ENCODE measurements around the gene DDX46. TPM values are rescaled to one million over a fixed set of nuclear protein-coding genes. Genes with fewer than 3 reads are reported as not detected.

DDX46 gene
- total and polyA plus RNA-seq, 2 of the 8 experiments (the other 6 are each of a cell fraction or from before 2014, with no cell fraction given): 22.6 to 110 TPM

- Histone ChIP-seq H2AFZ (ENCODE audit: low read length) (no peak overlapping the region), H3K23ac (ENCODE audit: insufficient read length) (no peak overlapping the region), H3K27ac (ENCODE audit: low read depth, low read length) (no peak overlapping the region), H3K79me2 (ENCODE audit: control insufficient read depth in 1 of 2, insufficient read depth in 2 of 2, low read length in 2 of 2) (no peaks in the 10 kb centered on the region; a peak in 2 of 4 replicates), H2AK5ac (ENCODE audit: low read depth, low read length) (no peak overlapping the region), H2BK120ac (replicated peaks; ENCODE audit: low read depth, low read length) (no peak overlapping the region), H2BK5ac (ENCODE audit: low read depth, low read length) (peak overlapping the region; percentile 95; the same call in 1 of the 2 replicates), H3K4me3 (ENCODE audit: extremely low read depth in 1 of 4, insufficient read depth in 2 of 4, low read depth in 3 of 4, low read length in 4 of 4) (peak overlapping the region; percentile 73 to 93 (median 78)), H3K56ac (replicated peaks; ENCODE audit: insufficient read length, low read depth, low read length) (no peak overlapping the region), H3K4me1 (replicated peaks in 1 of 4; ENCODE audit: control insufficient read depth in 3 of 4, insufficient read depth in 4 of 4, low read length in 3 of 4) (peaks cover 0 to 12% (median 8%) of the 10 kb centered on the region in 4 experiments; a peak in 6 of 7 replicates), H4K20me1 (replicated peaks in 1 of 2; ENCODE audit: control insufficient read depth in 1 of 2, insufficient read depth in 2 of 2, low read length in 2 of 2) (no peaks in the 10 kb centered on the region), H3K14ac (ENCODE audit: insufficient read length) (no peak overlapping the region), H4K91ac (replicated peaks; ENCODE audit: insufficient read length, low read length) (no peak overlapping the region), H3K9me3 (ENCODE audit: insufficient read depth in 2 of 2, low read depth in 1 of 2, low read length in 1 of 2) (no peaks in the 10 kb centered on the region), H3K79me1 (ENCODE audit: low read depth, low read length) (0 out of 2 replicates have a peak, but pooled peaks cover 3% of the 10 kb centered on the region), H4K8ac (ENCODE audit: extremely low read depth, insufficient read depth, low read length) (peak overlapping the region; percentile 99; the same call in 1 of the 2 replicates), H3K36me3 (ENCODE audit: control insufficient read depth in 2 of 4, insufficient read depth in 4 of 4, low read length in 3 of 4) (no peaks in the 10 kb centered on the region), H3K18ac (ENCODE audit: extremely low read depth, low read length) (peak overlapping the region; percentile 78), H3K4me2 (ENCODE audit: insufficient read depth in 1 of 2, low read depth in 2 of 2, low read length in 2 of 2) (peak overlapping the region; percentile 78 to 87), H4K5ac (ENCODE audit: insufficient read length, low read depth, low read length) (no peak overlapping the region), H3K23me2 (ENCODE audit: low read depth, low read length) (peaks cover 9% of the 10 kb centered on the region), H2BK15ac (ENCODE audit: low read length) (no peak overlapping the region), H3K27me3 (replicated peaks in 1 of 4; ENCODE audit: control insufficient read depth in 3 of 4, extremely low read depth in 1 of 4, insufficient read depth in 3 of 4, low read length in 3 of 4) (no peaks in the 10 kb centered on the region), H2BK12ac (ENCODE audit: low read depth, low read length) (peak overlapping the region; percentile 75; the same call in 1 of the 2 replicates), H3K9ac (replicated peaks in 1 of 4; ENCODE audit: extremely low read depth in 1 of 4, low read depth in 3 of 4, low read length in 3 of 4) (peak overlapping the region in 3 of 4 experiments; percentile 79 to 90 (median 90); a peak in 6 of 7 replicates), H3K4ac (replicated peaks; ENCODE audit: insufficient read length, low read depth, low read length) (peak overlapping the region; percentile 47), H2BK20ac (ENCODE audit: low read length) (no peak overlapping the region)
- ChIA-PET CTCF (ENCODE audit: partially characterized antibody) (interaction anchor here (1.0 to 1.2 kb wide), 2 partner anchors 13 to 35 kb away, joined by 3 to 6 read pairs; no protein-coding TSS in a partner anchor), POLR2A (ENCODE audit: partially characterized antibody) (interaction anchor here (0.8 to 5.6 kb wide), 10 partner anchors 11 to 29 kb away, joined by 3 to 54 read pairs (median 4); partner anchors contain the start of genes C5orf24 and PCBD2)
- WGBS, 2 experiments (ENCODE audit: extremely low coverage in 1 of 2, insufficient coverage in 1 of 2, insufficient read length in 1 of 2, insufficient replicate concordance in 2 of 2, low coverage in 1 of 2, low lambda C conversion rate in 2 of 2, missing lambda C conversion rate in 1 of 2): 29% methylated on average over 20 of the region's 20 CpGs; no CpG with 5 or more reads in 1 of the 2 experiments
- FAIRE-seq (no peak), DNase-seq (ENCODE audit: low read depth in 1 of 2, low spot score in 2 of 2) (no peak)
Observed at GRCh38 chr5:134874831-134875655, 116.5 kb downstream of the DDX46 start.
